K562 (cell line): ENCODE results near the gene SLC25A53. TPM values are rescaled to one million over a fixed set of nuclear protein-coding genes. Genes with fewer than 3 reads are reported as not detected.

Experiments used
- ATF7 ChIP-seq: fragments of 450-650 bp; IDR thresholded peaks from 2 replicates; pipeline ENCODE4 v1.7.1; 2014; ENCODE audit warnings: mild to moderate bottlenecking, moderate library complexity
- CBX1 ChIP-seq: sonication (generic); IDR thresholded peaks from 2 replicates; pipeline ENCODE4 v1.6.1; 2016; ENCODE audit warnings: antibody characterized with exemption, low read depth, mild to moderate bottlenecking
- CBX5 ChIP-seq: IDR thresholded peaks from 2 replicates; pipeline ENCODE4 v1.6.1; 2014; ENCODE audit warnings: low read depth, borderline replicate concordance
- CCNT2 ChIP-seq: IDR thresholded peaks from 2 replicates; pipeline ENCODE4 v1.6.1; 2011; ENCODE audit warnings: borderline replicate concordance, low read depth, mild to moderate bottlenecking, moderate library complexity, mixed read lengths, low read length; ENCODE audit not compliant: insufficient read length; ENCODE audit errors: extremely low read depth
- ELF4 ChIP-seq: fragments of 450-650 bp; formaldehyde crosslinking; IDR thresholded peaks from 2 replicates; pipeline ENCODE4 v1.4.0; 2022; ENCODE audit warnings: missing genetic modification characterization
- EWSR1 ChIP-seq: fragments of 450-650 bp; IDR thresholded peaks from 2 replicates; pipeline ENCODE4 v1.6.1; 2018; ENCODE audit warnings: borderline replicate concordance, mild to moderate bottlenecking, low read depth, moderate library complexity; ENCODE audit not compliant: partially characterized antibody
- HMGXB4 ChIP-seq: sonication (generic); formaldehyde crosslinking; IDR thresholded peaks from 2 replicates; pipeline ENCODE4 v1.8.1; 2023; ENCODE audit warnings: mild to moderate bottlenecking, missing genetic modification reagents
- KDM2B ChIP-seq: fragments of 250-450 bp; sonication (Bioruptor Pico); IDR thresholded peaks from 2 replicates; pipeline ENCODE4 v1.8.0; 2021; ENCODE audit warnings: mild to moderate bottlenecking, moderate library complexity
- MYNN ChIP-seq, 2 experiments: sonication (generic); formaldehyde crosslinking in 1 of 2; IDR thresholded peaks; 2 replicates each; pipeline versions ENCODE4 v1.5.0 to v1.6.1; 2016 to 2020; ENCODE audit warnings: antibody characterized with exemption in 1 of 2, missing genetic modification reagents in 1 of 2
- NONO ChIP-seq, 2 experiments: fragments of 200-400 bp in 1 of 2; fragments of 450-650 bp in 1 of 2; formaldehyde crosslinking in 1 of 2; IDR thresholded peaks; 2 replicates each; pipeline ENCODE4 v1.6.1; 2017; ENCODE audit warnings: low read depth in 2 of 2, mild to moderate bottlenecking in 2 of 2, moderate library complexity in 2 of 2, low read length in 1 of 2
- NR0B1 ChIP-seq: fragments of 450-650 bp; IDR thresholded peaks from one replicate; pipeline ENCODE4 v1.6.1; 2018; ENCODE audit warnings: mild to moderate bottlenecking, moderate library complexity; ENCODE audit not compliant: partially characterized antibody
- SREBF2 ChIP-seq: sonication (generic); formaldehyde crosslinking; IDR thresholded peaks from 2 replicates; pipeline ENCODE4 v1.4.0; 2020; ENCODE audit warnings: mild to moderate bottlenecking, missing genetic modification reagents
- XRCC4 ChIP-seq: IDR thresholded peaks from one replicate; pipeline ENCODE4 v1.6.1; 2011; ENCODE audit not compliant: insufficient read depth, insufficient read length; ENCODE audit errors: extremely low read depth
- ZFX ChIP-seq: sonication (generic); formaldehyde crosslinking; IDR thresholded peaks from 2 replicates; pipeline ENCODE4 v1.8.0; 2022; ENCODE audit warnings: mild to moderate bottlenecking, missing genetic modification reagents, moderate library complexity
- ZKSCAN8 ChIP-seq: fragments of 200-800 bp; sonication (Bioruptor generic); IDR thresholded peaks from 2 replicates; pipeline ENCODE4 v1.6.1; 2016; ENCODE audit warnings: missing genetic modification characterization, missing compliant biosample characterization
- ZNF655 ChIP-seq: fragments of 250-450 bp; sonication (Bioruptor Pico); IDR thresholded peaks from 2 replicates; pipeline ENCODE4 v1.5.0; 2021
- polyA plus RNA-seq, 8 experiments: library from polyadenylated mRNA; depleted of rRNA in 4 of 8; stranded (reverse) in 5 of 8; unstranded in 3 of 8; fragments of >200 nt; fragmentation: Nextera tagmentation in 2 of 8; fragmentation: Illumina TruSeq in 1 of 8; extraction: Ambion mirVana in 2 of 8; extraction: Trizol in 1 of 8; gene quantifications; 2 replicates each; pipeline versions ENCODE4 v1.2.1 to v1.2.3, GENCODE V29; 2011 to 2014; ENCODE audit warnings: inconsistent platforms in 1 of 8, missing spikeins in 1 of 8
- total RNA-seq, 7 experiments: library from RNA; depleted of rRNA in 6 of 7; stranded (reverse); fragments of >200 nt in 6 of 7; fragmentation: Illumina TruSeq in 2 of 7; extraction: Trizol in 2 of 7; gene quantifications; 2 replicates each; pipeline versions ENCODE4 v1.2.1 to v1.2.3, GENCODE V29; 2011 to 2021; ENCODE audit warnings: low replicate concordance in 1 of 7
- TF ChIP-seq, protein P1 (sequence below): sonication (generic); formaldehyde crosslinking; IDR thresholded peaks from 2 replicates; pipeline ENCODE4 v1.8.1; 2023; ENCODE audit warnings: missing genetic modification reagents, mild to moderate bottlenecking, borderline replicate concordance

SLC25A53 gene
- total and polyA plus RNA-seq, 9 of the 15 experiments (the other 6 are each of a cell fraction or from before 2014, with no cell fraction given), result 2.4 to 8.6 (median 5.6) TPM

DNA sequence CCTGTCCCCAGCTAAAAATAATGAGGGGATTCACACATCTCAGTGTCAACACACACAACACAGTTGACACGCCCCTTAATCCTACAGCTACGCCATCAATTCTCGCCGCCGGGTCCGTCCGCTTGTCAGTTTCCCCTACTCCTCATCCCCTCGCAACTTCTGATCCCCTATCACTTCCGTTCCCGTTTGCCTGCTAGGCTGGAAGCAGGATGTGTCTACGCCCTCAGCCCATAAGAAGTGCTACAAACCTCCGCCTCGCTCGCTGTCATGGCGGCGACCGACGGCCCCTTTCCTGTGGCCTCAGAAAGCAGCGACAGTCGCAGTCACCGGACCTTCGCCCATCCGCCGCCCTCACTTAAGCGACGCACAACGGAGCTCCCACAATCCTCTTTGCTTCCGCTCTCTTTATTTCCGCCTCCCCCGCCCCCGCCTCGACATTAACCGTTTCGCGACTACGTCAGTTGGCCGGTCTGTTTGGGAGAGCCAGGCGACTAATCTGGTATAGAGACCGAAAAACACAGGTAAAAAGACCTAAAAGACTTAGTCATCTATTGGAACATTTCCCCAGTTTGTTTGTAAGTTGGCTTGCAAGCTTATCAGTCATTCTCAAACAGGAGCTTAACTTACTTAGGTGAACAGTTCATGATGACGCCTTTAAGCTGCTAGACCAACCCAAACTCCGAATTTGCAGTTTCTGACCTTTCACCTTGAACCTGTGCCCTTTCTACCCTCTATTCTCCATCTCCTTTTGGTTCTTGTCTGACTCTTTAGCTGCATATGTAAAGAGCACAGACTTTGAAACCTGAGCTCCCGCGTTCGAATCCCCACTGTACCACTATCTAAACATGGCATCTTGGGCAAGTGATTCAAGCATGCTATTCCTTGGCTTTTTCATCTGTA, at the start of gene SLC25A53 (continued):
- no peak for TF ChIP-seq HMGXB4
- no peak for TF ChIP-seq XRCC4
- peak; percentile 67; the same call in 1 of the 2 replicates for TF ChIP-seq ELF4
- peak; percentile 87 for TF ChIP-seq ATF7
- no peak for TF ChIP-seq CBX5
- TF ChIP-seq, protein P1, sequence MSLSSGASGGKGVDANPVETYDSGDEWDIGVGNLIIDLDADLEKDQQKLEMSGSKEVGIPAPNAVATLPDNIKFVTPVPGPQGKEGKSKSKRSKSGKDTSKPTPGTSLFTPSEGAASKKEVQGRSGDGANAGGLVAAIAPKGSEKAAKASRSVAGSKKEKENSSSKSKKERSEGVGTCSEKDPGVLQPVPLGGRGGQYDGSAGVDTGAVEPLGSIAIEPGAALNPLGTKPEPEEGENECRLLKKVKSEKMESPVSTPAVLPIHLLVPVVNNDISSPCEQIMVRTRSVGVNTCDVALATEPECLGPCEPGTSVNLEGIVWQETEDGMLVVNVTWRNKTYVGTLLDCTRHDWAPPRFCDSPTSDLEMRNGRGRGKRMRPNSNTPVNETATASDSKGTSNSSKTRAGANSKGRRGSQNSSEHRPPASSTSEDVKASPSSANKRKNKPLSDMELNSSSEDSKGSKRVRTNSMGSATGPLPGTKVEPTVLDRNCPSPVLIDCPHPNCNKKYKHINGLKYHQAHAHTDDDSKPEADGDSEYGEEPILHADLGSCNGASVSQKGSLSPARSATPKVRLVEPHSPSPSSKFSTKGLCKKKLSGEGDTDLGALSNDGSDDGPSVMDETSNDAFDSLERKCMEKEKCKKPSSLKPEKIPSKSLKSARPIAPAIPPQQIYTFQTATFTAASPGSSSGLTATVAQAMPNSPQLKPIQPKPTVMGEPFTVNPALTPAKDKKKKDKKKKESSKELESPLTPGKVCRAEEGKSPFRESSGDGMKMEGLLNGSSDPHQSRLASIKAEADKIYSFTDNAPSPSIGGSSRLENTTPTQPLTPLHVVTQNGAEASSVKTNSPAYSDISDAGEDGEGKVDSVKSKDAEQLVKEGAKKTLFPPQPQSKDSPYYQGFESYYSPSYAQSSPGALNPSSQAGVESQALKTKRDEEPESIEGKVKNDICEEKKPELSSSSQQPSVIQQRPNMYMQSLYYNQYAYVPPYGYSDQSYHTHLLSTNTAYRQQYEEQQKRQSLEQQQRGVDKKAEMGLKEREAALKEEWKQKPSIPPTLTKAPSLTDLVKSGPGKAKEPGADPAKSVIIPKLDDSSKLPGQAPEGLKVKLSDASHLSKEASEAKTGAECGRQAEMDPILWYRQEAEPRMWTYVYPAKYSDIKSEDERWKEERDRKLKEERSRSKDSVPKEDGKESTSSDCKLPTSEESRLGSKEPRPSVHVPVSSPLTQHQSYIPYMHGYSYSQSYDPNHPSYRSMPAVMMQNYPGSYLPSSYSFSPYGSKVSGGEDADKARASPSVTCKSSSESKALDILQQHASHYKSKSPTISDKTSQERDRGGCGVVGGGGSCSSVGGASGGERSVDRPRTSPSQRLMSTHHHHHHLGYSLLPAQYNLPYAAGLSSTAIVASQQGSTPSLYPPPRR (CRISPR knock-in tag), result no peak
- TF ChIP-seq NR0B1, result no peak
- TF ChIP-seq ZKSCAN8 (CRISPR knock-in tag), result no peak
- TF ChIP-seq MYNN (IDR thresholded peaks at IDR 0.05), result no peak
- TF ChIP-seq MYNN (CRISPR knock-in tag; IDR thresholded peaks at IDR 0.05), result no peak
- TF ChIP-seq NONO (IDR thresholded peaks at IDR 0.05; ENCODE audit: low read depth in 2 of 2, low read length in 1 of 2), result no peak
- no peak for TF ChIP-seq CBX1
- no peak for TF ChIP-seq ZNF655 (CRISPR knock-in tag)
- TF ChIP-seq CCNT2, result no peak
- no peak for TF ChIP-seq EWSR1
- TF ChIP-seq SREBF2 (CRISPR knock-in tag), result no peak
- peak; percentile 59 for TF ChIP-seq ZFX (CRISPR knock-in tag)
- TF ChIP-seq KDM2B (CRISPR knock-in tag), result no peak
